Fibroblast of gingiva (primary cell): ENCODE data around the gene ACOX3.
A peak's percentile ranks its signal among the peaks of the same experiment; 100 is the strongest.

ENCODE experiments used
- DNase-seq: peaks from one replicate; pipeline ENCODE4 v3.0.0-alpha.2; 2011; ENCODE audit warnings: low read depth

The ACOX3 gene

DNA sequence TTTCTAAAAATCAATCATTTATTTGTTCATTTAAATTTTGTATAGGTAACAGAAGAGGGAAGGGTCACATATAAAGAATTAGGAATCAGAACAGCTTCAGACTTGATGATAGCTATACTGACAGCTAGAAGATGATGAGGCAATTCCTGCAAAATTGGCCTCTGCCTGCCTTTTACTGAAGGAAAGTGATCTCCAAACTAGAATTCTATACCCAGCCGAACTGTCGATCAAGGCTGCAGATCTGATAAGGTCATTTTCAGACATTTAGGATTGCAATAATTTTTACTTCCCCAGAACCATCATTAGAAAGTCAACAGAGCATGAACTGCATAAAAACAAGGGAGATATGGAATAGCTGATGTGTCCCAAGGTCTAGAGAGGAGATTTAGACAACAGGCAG lies 104.7 kb downstream of the ACOX3 start:
- no peak for DNase-seq

DNA sequence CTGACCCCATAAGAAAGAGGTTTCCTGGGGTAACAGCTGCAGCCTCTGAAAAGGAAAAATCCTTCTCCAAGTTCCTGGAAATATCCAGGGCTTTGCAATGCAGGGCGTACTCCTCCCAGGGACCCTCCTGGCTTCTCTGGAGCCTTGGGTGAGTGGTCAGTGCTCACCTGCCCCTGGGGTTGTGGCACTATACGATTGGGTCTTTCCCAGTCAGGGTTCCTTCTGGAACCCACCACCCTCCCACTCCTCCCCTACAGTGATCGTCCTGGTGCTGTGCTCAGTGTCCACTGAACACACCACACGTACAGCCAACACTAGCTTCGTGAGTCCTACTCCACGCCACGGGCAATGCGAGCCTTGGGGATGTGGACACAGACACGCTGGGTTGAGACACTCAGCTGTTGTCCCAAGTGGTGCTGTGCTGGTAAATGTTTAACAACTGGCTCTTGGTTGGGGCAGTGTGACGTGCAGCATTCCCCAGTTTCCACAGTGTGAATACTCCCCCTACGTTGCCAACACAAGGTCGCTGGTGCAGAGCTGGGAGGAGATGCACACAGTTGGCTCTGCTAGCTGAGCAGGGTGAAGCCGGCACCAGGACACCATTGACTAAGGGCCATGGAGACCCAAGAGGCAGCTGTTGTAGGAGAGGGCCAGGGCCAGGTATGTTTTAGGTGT lies 105.6 kb downstream of the ACOX3 start:
- DNase-seq, result no peak

DNA sequence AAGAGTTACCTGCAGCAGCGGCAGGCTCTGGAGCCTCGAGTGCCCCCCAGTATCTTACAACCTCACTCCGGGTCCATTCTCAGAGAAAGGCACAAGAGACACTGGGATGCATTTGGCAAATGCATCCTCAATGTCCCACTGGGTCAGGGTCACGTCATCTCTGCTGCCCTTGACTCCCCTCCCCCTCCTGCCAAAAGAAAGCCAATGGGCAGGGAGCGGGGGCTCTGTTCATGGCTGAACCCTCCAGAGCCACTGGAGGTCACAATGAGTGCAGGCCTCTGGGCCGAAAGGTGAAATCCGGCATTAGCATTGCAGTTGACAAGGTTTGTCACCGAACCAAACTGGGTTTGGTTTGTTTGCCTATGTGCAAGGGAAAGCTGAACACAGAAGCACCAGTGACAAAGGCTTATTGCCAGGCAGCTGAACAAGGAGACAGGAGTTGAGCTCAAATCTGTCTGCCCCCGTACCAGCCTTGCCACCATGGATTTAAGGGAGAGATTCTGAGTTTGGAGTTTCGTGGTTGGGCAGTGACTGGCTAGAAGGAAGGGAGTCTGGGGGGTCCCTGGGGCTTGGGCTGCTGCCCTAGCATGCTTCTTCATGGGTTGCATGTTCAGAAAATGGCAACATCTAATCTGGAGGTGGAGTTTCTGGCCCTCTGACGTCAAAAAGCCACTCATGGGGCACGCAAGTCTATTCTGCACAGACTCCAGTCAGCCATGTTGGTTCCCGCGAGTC lies 106.6 kb downstream of the ACOX3 start:
- DNase-seq, result no peak

DNA sequence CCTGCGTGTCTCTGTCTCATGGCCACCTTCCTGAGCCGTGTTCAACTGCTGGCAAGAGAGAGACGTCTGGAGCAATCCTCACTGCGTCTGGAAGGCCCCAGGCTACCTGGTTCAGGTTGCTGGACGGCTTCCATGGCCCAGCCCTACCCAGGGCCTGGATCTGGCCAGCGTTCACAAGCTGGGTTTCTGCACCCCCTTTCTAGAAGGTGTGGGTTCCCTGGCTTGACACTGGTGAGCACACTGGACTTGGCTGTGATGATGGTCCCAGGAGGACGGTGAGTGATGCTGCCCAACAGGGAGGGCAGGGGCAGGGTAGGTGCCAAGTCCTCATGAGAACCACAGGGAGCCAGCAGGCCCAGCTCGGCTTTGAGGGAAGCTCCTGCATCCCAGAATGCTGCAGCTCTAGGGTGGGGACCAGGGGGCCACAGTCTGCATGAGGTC lies 107.6 kb downstream of the ACOX3 start:
- no peak for DNase-seq

DNA sequence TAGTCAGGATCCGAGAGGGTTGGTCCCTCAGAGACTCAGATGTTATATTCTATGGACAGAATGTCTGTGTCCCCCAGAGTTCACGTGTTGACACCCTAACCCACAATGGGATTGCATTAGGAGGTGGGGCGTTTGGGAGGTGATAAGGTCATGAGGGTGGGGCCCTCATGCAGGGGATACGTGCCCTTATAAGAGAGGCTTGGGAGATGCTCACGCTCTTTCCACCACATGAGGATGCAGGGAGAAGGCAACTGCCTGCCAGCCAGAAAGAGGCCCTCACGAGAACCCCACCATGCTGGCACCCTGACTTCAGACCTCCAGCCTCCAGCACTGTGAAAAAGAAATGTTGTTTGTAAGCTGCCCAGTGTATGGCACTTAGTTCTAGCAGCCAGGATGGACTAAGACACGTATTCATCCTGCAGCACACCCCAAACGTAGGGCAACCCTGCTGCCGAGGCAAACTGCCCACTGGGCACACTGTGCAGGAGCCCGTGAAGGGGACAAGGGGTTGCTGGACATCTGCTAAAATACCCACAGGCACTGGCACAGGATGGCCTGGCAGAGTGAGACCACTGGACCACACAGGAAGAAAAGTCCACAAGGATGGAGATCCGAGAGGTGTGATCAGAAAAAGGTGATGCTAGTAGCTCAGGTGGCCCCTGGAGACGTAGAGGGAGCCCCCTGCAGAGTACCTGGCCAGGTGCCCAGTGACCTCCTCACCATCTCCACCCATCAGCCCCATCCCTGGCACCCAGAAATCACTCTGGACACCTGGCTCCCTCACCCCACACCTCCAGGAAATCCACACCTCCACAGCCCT lies 108.3 kb downstream of the ACOX3 start:
- no peak for DNase-seq

DNA sequence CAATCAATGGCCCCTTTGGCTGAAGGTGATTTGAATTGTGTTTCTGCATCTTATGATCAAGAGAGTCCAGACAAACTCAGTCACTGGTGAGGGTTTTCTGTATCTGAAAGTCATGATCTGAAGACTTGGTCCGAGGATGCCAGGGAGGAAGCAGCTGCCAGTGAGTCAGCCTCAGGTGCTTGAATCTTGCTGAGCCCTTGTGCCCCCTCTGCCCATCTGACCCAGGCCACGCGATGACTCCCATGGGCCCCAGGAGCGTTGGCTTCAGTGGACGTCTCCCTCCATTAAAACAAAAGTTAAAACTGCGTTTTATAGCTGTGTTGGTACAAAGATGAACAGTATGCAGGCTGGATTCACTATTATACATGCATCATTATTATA lies 109.0 kb downstream of the ACOX3 start:
- DNase-seq, result no peak

DNA sequence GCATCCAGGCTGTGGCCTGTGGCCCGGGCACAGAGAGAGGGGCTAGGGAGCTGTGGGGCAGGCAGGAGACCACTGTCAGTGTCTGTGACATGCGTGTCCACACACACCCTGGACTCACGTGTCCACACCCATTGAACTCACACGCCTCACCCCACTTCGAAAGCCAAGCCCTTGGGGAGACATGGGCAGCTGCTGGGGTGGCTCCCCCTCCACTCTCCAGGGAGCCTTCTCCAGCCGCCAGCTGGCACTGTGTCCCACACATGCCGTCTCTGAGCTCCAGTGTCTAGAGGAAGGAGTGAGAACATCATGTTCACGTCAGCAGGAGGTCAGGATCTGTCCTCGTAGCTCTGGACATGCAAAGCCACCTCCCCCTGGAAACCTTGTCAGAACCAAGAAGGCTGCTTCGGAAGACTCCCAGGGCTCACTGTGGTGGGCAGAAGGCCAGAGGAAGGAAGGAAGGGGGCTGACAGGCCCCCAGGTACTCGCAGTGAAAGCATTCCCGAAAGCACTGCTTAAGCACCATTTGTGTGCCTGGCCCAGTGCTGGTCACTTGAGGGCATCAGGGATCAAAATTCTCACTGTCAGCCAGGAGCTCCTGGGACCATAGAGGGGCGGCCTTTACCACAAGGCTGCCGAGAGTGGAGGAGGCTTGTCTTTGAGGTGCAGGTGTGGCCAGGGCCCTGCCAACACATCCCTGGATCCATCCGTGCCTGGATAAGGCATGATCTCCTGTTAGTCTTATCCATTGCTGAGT lies 109.5 kb downstream of the ACOX3 start:
- peak; percentile 68 for DNase-seq

DNA sequence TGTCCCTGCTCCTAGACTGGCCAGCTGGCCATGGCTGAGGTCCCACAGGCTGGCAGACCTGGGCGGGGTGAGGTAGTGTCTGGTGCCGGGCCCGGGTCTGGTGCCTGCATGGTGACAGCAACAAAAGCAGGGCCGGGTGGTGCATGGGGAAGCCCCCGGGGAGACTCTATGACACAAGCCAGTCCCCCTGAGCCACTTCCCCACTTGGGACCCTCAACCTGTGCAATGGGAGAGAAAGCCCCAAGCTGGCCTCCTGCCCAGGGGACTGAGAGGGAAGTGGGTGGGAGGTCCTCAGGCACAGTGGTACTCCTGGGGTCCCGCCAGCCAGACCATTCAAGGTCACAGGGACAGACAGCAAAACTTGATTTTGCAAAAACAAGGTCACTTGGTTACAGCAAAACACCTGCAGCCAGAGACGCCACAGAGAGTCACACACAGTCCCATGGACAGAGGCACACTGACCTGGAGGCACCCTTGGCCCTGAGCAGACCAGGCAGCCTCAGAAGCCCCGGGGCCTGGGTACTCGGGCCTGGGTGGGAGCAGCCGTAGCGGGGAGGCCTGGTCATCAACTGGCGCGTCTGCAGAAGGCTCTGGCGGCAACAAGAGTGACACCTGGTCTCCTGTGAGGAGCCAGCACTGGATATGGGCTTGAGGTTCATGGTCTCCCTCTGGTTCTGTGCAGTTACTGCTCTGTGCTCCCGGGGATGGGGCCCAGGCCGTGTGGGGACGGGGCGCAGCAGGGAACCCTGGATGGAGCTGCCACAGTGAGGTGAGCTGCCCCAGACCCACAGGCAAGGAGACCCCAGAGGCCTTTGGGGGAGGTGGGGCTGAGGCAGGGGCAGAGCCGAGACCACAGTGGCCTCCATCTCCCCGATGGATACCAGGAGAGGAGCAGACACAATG lies 110.4 kb downstream of the ACOX3 start:
- no peak for DNase-seq

DNA sequence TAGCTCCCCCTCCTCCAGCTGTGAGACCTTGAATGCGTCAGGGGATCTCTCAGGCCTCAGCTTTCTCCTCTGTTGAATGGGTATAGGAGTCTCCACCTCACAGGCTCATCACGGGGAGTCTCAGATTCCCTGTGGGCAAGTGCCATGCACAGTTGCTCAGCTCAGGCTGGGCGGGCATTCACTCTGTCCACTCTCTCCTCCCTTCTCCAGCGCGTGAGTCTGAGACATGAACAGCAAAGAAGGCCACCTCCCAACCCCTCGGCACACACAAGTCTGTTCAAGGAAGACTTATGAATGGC lies 111.0 kb downstream of the ACOX3 start:
- DNase-seq, result no peak

DNA sequence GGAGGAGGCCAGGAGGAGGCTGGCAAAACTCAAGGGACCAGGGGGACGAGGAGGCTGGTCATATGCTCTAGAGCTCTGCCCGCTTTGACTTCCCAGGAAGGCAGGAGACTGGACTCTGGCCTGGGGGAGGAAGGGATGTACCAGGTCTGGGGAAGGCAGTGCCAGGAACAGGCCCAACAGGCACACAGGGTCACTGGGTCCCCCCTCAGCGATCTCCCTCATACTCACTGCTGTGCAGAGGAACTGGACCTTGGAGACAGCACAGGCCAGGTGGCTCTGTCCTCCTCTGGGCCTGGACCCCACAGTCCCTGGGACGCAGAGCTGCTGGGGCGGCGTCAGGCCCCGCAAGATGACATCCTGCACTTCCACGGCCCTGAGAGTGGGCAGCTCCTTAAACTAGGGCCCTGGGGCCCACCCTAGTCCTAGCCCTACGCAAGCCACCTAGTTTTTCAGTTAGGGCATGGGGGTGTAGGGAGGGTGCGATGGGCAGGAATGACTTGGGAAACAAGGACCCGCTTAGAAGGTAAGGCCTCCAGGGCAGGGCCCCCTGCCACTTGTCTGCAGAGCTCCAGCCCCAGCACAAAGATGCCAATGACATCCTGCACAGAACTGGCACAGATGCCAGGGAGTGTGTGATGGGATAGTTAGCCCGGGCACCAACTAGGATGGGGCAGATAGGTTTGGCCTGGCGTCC lies 111.5 kb downstream of the ACOX3 start:
- no peak for DNase-seq

DNA sequence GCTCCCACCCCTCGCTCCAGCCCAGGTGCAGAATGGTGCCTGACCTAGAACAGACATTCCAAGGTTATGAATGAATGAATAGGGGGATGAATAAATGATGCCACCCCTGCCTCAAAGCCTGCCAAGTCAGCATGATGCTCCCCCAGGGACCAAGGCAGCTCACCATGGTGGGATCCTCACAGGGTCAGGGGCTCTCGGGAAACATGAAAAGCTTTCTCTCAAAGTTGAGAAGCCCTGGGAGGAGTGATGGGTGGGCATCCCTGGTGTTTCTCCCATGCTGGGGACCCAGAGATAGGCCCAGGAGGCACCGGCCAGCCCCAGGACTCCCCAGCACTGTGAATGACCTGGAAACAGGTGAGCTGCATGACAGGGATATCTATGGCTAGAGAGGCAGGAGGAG lies 112.1 kb downstream of the ACOX3 start:
- no peak for DNase-seq

DNA sequence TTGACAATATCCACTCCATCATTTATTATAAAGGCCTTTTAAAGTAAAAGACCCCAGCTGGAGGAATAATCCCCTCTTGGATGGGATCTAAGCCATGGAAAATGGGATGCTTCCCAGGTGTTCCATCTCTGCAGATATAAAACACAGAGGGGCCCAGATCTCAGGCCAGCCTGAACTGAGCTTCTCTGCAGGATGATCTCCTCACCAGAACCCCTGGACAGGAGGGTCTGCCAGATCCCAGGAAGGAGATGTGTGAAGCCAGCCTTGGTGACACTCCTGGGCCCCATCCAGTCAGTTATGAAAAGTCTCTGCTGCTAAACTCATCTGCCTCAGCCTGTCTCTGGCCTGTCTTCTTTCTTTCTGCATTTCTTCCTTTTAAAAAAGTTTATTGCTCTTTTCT lies 114.3 kb downstream of the ACOX3 start:
- DNase-seq, result no peak

DNA sequence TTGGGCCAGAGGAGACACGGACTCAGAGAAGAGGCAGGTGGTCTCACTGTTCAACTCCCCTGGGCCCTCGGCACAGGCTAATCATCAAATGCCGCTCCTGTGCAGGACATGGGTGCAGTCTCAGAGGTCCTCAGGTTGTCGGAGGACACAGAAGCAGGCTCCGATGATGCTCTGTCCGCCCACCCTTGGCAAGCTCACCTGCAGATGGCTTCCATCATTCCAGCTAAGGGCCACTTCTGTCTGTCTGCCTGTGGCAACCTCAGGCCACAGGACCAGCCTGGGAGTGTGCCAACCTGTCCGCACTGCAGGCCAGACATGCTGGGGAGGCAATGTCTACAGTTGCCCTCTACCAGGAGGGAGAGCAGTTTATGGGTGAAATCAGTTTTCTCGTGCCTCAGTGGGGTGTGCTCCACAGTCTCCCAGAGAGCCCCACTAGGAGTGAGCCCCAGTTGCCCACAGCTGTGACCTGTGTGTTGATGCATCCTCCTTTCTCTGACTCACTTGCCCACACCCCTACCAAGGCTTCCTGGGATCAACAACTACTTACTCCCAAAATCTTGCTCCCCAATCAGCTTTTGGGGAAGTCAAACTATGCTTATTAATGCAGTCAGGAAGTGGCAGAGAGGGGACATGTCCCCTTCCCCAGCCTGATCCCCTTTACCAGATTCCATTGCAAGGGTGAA lies 115.1 kb downstream of the ACOX3 start:
- DNase-seq, result no peak

DNA sequence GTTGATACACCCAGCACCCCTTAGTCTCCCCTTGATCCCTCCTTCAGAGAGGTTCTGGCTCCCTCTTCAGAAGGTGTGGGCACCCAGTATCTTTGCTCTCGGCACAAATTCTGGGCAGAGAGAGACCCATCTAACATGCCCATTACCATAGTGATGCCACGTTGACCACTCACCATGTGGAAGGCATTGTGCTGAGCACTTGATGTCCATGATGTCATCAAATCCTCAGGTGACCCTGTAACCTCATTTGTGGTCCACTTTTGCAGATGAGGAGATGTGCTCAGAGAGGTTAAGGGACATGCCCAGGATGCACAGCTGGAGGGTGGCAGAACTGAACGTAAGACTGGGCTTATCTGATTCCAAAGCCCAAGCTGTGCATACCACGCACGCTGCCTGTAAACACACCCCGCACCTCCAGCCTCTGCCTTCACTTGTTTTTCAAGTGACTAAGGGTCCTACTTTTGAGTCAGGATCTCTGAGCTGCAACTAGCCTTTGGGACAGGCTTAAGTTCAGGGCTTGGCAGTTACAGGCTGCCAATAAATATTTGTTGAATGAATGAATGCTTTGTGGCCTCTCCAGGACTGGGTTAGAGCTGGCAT lies 115.8 kb downstream of the ACOX3 start:
- no peak for DNase-seq

DNA sequence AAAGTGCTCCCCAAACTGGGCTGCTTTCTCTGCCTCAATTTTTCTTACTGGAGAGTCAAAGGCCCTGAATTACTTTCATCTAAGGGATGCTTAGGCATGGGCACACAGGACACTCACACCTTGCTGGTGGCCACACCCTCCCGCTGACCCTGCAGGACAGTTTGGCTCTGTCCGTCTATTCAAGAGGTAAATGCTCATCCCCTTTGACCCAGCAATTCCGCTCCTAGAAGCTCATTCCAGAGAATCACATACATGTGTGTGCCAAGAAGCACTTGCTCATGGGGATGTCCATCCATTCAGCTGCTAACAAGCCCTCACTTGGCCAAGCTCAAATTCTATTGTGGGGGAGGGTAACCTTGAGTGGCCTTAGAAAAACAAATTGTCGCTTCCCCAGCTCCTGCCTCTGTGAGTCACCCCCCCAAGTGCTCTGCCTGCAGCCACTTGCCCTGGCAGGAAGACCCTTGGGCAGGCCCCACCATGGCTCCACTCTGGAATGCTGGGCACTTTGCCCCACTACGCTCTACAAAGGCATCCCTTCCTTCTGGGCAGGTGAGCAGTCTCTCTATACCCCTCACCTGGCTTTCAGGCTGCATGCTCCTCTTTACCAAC lies 116.5 kb downstream of the ACOX3 start:
- no peak for DNase-seq

DNA sequence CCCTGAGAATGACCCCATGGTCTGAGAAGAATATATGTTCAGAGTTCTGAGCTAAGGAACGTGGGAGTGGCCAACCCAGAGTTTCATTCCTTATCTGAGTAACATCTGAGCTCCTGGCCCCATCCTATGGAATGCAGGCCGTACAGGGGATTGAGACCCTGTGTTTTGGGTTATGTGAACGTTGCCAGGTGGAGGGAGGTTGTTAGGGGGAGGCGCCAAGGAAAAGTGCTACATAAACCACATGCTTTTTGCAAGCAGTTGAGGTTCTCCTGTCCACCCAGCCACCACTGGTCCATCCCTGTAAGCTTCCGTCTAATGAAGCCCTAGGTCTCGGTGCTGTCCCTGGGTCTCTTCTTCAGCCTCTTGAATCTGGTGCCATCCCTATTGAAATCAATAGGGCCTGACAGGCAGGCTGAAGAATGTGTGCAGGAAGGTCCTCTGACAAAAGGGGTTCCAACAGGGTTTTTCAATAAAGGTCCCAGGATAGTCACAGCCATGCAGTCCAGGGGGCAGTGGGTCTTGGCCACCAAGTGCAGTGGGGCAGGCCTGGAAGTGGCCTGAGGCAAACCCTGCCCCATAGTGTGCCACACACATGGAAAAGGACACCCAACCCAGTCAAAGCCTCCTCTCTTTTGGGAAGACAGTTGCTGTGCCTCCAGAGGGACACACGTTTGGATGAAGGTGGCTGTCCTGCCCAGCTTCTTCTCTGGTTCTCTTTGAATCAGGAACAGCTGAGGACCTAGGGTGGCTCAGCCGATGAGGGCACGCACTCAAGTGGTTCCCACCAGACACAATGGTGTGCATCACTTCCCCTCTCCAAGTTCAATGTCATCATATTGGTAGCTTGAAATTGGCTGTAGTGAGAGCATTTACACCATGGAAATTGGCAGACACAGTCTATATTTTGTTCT lies 117.5 kb downstream of the ACOX3 start:
- no peak for DNase-seq

DNA sequence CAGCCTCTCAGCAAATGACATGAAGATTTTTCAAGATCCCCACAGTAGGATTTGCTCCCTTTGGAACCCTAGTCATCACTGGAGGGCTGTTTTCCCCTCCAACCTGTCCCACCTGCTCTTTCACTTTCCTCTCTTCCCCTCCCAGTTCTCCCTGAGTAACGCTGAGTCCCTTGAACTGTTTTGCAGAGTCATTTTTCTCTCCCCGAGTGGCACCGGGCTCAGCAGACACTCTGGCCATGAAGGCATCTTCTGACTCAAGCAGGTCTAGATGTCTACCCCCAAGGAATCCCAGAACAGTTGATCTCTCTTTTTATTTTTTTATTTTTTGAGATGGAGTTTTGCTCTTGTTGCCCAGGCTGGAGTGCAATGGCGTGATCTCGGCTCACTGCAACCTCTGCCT lies 118.8 kb downstream of the ACOX3 start:
- DNase-seq, result no peak

DNA sequence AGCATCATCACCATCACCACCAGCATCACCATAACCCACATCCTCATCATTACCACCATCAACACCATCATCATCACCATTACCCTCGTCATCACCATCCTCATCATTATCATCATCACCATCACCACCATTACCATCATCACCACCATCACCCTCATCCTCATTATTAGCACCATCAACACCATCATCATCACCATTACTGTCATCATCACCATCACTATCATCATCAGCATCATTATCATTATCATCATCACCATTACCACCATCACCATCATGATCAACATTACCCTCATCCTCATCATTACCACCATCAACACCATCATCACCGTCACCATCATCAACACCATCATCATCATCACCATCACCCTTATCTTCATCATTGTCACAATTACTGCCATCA lies 119.3 kb downstream of the ACOX3 start:
- no peak for DNase-seq
